Measurements from ENCODE around the gene PCYT2.

PCYT2 gene

GRCh38 chr17:81916234-81917001 lies 5.2 kb upstream of the PCYT2 start:
- Histone ChIP-seq H3K9me3 (ENCODE audit: control insufficient read depth, insufficient read depth, low read depth, low read length) (no peaks in the 10 kb centered on the region), H3K36me3 (ENCODE audit: control insufficient read depth in 2 of 2, insufficient read depth in 1 of 2, low read length in 2 of 2) (peaks cover 3 to 72% of the 10 kb centered on the region in 2 experiments; a peak in 1 of 3 replicates), H3K27ac (ENCODE audit: extremely low read depth, low read depth, low read length) (no peak overlapping the region), H3K4me3 (ENCODE audit: low read depth, low read length) (peak overlapping the region; percentile 71), H3K4me1 (ENCODE audit: control insufficient read depth, insufficient read depth, low read length) (peaks cover 6% of the 10 kb centered on the region)
- CTCF ChIA-PET = interaction anchor here (0.7 to 1.3 kb wide), 6 partner anchors 10 to 182 kb away, joined by 3 to 6 read pairs (median 4); no protein-coding TSS in a partner anchor
- POLR2A ChIA-PET = interaction anchor here (0.6 to 2.1 kb wide), 7 partner anchors 10 to 384 kb away, joined by 3 to 22 read pairs (median 4); partner anchors contain the start of genes ALYREF, ANAPC11 and MAFG
- no peak for TF ChIP-seq ZEB2 (tag by site-specific recombination; IDR thresholded peaks at IDR 0.05)
- no peak for TF ChIP-seq ZNF660 (tag by site-specific recombination; IDR thresholded peaks at IDR 0.05)
- TF ChIP-seq, protein P1, sequence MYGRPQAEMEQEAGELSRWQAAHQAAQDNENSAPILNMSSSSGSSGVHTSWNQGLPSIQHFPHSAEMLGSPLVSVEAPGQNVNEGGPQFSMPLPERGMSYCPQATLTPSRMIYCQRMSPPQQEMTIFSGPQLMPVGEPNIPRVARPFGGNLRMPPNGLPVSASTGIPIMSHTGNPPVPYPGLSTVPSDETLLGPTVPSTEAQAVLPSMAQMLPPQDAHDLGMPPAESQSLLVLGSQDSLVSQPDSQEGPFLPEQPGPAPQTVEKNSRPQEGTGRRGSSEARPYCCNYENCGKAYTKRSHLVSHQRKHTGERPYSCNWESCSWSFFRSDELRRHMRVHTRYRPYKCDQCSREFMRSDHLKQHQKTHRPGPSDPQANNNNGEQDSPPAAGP (tag by site-specific recombination; IDR thresholded peaks at IDR 0.05) = 0 out of 2 replicates have a peak, but pooled peaks have one; percentile 26
- TF ChIP-seq ZNF600 (tag by site-specific recombination; IDR thresholded peaks at IDR 0.05) = peak; percentile 77
- peak; percentile 72; the same call in 1 of the 2 replicates for TF ChIP-seq ZNF362 (tag by site-specific recombination; IDR thresholded peaks at IDR 0.05)
- peak; percentile 25; the same call in 1 of the 2 replicates for TF ChIP-seq SP2 (tag by site-specific recombination; IDR thresholded peaks at IDR 0.05)
- no peak for TF ChIP-seq ZNF341 (tag by site-specific recombination; IDR thresholded peaks at IDR 0.05; ENCODE audit: low read depth)
- TF ChIP-seq KLF1 (tag by site-specific recombination; IDR thresholded peaks at IDR 0.05) = peak; percentile 74
- TF ChIP-seq SP3 (tag by site-specific recombination; IDR thresholded peaks at IDR 0.05) = 0 out of 2 replicates have a peak, but pooled peaks have one; percentile 12
- peak; percentile 55 for TF ChIP-seq WT1 (tag by site-specific recombination; IDR thresholded peaks at IDR 0.05)
- TF ChIP-seq ZNF335 (tag by site-specific recombination; conservative IDR thresholded peaks at IDR 0.05) = peak; percentile 90
- no peak for TF ChIP-seq ZNF561 (tag by site-specific recombination; IDR thresholded peaks at IDR 0.05; ENCODE audit: borderline replicate concordance)
- TF ChIP-seq ZFHX2 (tag by site-specific recombination; conservative IDR thresholded peaks at IDR 0.05) = peak; percentile 53
- no peak for TF ChIP-seq PRDM10 (tag by site-specific recombination; IDR thresholded peaks at IDR 0.05)
- TF ChIP-seq ZIC2 (tag by site-specific recombination; IDR thresholded peaks at IDR 0.05) = peak; percentile 55; the same call in 1 of the 2 replicates
- 0 out of 2 replicates have a peak, but pooled peaks have one; percentile 21 for TF ChIP-seq KLF8 (tag by site-specific recombination; IDR thresholded peaks at IDR 0.05)
- TF ChIP-seq ZNF48 (tag by site-specific recombination; IDR thresholded peaks at IDR 0.05) = no peak

DNA sequence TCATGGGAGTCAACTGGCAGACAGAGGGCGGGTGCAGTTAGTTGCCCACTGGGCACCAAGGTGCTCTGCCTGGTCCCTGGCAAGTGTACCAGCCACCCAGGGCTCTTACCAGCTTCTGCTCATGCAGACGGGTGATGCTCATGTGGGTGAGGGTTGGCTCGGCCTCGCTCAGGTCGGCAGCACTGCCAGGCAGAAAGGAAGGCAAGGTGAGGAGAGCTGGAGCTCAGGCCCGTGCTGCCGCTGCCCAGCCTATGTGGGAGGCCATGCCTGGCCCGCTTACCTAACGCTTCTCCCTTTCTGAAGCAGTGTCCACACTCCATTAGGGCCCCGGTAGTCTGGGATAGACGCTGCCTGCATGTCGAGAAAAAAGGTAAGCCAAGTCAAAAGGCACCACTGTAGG lies 4.1 kb upstream of the PCYT2 start:
- Histone ChIP-seq H3K4me3 (ENCODE audit: low read depth, low read length) (no peak overlapping the region), H3K4me1 (ENCODE audit: control insufficient read depth, insufficient read depth, low read length) (peaks cover 9% of the 10 kb centered on the region), H3K27ac (ENCODE audit: extremely low read depth, low read depth, low read length) (no peak overlapping the region), H3K36me3 (ENCODE audit: control insufficient read depth in 2 of 2, insufficient read depth in 1 of 2, low read length in 2 of 2) (peaks cover 0 to 62% of the 10 kb centered on the region in 2 experiments; a peak in 1 of 3 replicates), H3K9me3 (ENCODE audit: control insufficient read depth, insufficient read depth, low read depth, low read length) (no peaks in the 10 kb centered on the region)
- ChIA-PET POLR2A (no interaction called here), CTCF (no interaction called here)
- TF ChIP-seq ZNF362 (tag by site-specific recombination; IDR thresholded peaks at IDR 0.05) (no peak), HIC1 (tag by site-specific recombination; IDR thresholded peaks at IDR 0.05) (peak; percentile 42; the same call in 1 of the 2 replicates)

Data from HEK293 (cell line).